Measurements from ENCODE around the gene LYZL4. TPM values are rescaled to one million over a fixed set of nuclear protein-coding genes. Genes with fewer than 3 reads are reported as not detected.

LYZL4 gene
- total and polyA plus RNA-seq, 10 of the 15 experiments (the other 5 are each of a cell fraction or from before 2014, with no cell fraction given): 0.10 to 0.11 (median 0.11) TPM; not detected in 7

DNA sequence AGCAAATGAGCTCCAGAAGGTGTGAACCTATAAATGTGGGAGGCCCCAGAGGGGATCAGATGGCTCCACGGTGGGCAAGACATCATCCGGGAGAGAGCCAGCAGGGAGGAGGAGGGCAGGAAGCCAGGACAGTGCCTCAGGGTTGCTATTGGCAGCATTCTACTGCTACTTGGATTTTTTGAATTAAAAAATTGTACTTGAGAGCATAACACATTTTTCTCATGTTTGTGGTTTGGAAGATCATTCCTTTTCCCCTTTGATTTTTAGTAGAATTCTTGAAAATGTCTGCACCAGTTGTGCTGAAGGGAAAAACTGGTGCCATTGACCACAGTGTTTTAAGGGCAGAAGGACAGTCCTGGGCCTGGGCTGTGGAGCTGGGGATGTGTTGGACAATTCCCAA lies 59.2 kb downstream of the LYZL4 start (continued):
- TF ChIP-seq NFYB (IDR thresholded peaks at IDR 0.05; ENCODE audit: insufficient read depth, low read depth, low read length): no peak
- TF ChIP-seq, protein P1, sequence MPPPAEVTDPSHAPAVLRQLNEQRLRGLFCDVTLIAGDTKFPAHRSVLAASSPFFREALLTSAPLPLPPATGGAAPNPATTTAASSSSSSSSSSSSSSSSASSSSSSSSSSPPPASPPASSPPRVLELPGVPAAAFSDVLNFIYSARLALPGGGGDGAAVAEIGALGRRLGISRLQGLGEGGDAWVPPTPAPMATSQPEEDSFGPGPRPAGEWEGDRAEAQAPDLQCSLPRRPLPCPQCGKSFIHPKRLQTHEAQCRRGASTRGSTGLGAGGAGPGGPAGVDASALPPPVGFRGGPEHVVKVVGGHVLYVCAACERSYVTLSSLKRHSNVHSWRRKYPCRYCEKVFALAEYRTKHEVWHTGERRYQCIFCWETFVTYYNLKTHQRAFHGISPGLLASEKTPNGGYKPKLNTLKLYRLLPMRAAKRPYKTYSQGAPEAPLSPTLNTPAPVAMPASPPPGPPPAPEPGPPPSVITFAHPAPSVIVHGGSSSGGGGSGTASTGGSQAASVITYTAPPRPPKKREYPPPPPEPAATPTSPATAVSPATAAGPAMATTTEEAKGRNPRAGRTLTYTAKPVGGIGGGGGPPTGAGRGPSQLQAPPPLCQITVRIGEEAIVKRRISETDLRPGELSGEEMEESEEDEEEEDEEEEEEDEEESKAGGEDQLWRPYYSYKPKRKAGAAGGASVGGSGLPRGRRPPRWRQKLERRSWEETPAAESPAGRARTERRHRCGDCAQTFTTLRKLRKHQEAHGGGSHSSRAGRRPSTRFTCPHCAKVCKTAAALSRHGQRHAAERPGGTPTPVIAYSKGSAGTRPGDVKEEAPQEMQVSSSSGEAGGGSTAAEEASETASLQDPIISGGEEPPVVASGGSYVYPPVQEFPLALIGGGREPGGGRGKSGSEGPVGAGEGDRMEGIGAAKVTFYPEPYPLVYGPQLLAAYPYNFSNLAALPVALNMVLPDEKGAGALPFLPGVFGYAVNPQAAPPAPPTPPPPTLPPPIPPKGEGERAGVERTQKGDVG (CRISPR knock-in tag; IDR thresholded peaks at IDR 0.05): no peak
- TF ChIP-seq FOS (IDR thresholded peaks at IDR 0.05; ENCODE audit: borderline replicate concordance, extremely low read depth, insufficient read length): no peak
- no peak for TF ChIP-seq REST (IDR thresholded peaks at IDR 0.05; ENCODE audit: low read depth, low read length)
- TF ChIP-seq ATF7 (IDR thresholded peaks at IDR 0.05; ENCODE audit: low read depth): no peak
- TF ChIP-seq, protein P2, sequence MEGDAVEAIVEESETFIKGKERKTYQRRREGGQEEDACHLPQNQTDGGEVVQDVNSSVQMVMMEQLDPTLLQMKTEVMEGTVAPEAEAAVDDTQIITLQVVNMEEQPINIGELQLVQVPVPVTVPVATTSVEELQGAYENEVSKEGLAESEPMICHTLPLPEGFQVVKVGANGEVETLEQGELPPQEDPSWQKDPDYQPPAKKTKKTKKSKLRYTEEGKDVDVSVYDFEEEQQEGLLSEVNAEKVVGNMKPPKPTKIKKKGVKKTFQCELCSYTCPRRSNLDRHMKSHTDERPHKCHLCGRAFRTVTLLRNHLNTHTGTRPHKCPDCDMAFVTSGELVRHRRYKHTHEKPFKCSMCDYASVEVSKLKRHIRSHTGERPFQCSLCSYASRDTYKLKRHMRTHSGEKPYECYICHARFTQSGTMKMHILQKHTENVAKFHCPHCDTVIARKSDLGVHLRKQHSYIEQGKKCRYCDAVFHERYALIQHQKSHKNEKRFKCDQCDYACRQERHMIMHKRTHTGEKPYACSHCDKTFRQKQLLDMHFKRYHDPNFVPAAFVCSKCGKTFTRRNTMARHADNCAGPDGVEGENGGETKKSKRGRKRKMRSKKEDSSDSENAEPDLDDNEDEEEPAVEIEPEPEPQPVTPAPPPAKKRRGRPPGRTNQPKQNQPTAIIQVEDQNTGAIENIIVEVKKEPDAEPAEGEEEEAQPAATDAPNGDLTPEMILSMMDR (IDR thresholded peaks at IDR 0.05 in 2 of 3, conservative IDR thresholded peaks at IDR 0.05 in 1 of 3; ENCODE audit: control insufficient read depth in 2 of 3, extremely low read depth in 1 of 3, insufficient read depth in 1 of 3, low read depth in 3 of 3, low read length in 3 of 3): no peak
- no peak for TF ChIP-seq ZSCAN29 (IDR thresholded peaks at IDR 0.05)
- TF ChIP-seq, protein P3, sequence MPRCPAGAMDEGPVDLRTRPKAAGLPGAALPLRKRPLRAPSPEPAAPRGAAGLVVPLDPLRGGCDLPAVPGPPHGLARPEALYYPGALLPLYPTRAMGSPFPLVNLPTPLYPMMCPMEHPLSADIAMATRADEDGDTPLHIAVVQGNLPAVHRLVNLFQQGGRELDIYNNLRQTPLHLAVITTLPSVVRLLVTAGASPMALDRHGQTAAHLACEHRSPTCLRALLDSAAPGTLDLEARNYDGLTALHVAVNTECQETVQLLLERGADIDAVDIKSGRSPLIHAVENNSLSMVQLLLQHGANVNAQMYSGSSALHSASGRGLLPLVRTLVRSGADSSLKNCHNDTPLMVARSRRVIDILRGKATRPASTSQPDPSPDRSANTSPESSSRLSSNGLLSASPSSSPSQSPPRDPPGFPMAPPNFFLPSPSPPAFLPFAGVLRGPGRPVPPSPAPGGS (IDR thresholded peaks at IDR 0.05; ENCODE audit: borderline replicate concordance, insufficient read depth, low read depth, low read length, poor library complexity, severe bottlenecking): no peak

Data from GM12878 (cell line).